Trophoblast cell (in vitro differentiated cells and primary cell): ENCODE measurements around the gene DCTPP1. TPM values are rescaled to one million over a fixed set of nuclear protein-coding genes. Genes with fewer than 3 reads are reported as not detected.
"Not testable (repeated sequence)": the region's sequence is repeated elsewhere in the genome, so short reads cannot be mapped to it uniquely, and the experiment has no call there.

Experiments used
- DNase-seq, 2 donors: peaks; one replicate each; pipeline ENCODE4 v3.0.0-alpha.2; 2016
- H2AFZ ChIP-seq: 2 replicates; pipeline ENCODE4 v1.6.1; 2013; ENCODE audit warnings: low read length, moderate library complexity, mild to moderate bottlenecking; ENCODE audit not compliant: insufficient read depth, poor library complexity
- H2AK5ac ChIP-seq: 2 replicates; pipeline ENCODE4 v1.6.1; 2013; ENCODE audit warnings: mild to moderate bottlenecking, low read length
- H2BK120ac ChIP-seq: 2 replicates; pipeline ENCODE4 v1.6.1; 2013; ENCODE audit warnings: low read length, mild to moderate bottlenecking, moderate library complexity; ENCODE audit not compliant: insufficient read depth, poor library complexity
- H2BK12ac ChIP-seq: 2 replicates; pipeline ENCODE4 v1.6.1; 2013; ENCODE audit warnings: mild to moderate bottlenecking, low read length, moderate library complexity
- H2BK5ac ChIP-seq: 2 replicates; pipeline ENCODE4 v1.6.1; 2013; ENCODE audit warnings: low read length, low read depth, moderate library complexity, mild to moderate bottlenecking; ENCODE audit not compliant: poor library complexity
- H3K14ac ChIP-seq: 2 replicates; pipeline ENCODE4 v1.6.1; 2013; ENCODE audit warnings: mild to moderate bottlenecking, low read length
- H3K18ac ChIP-seq: 2 replicates; pipeline ENCODE4 v1.6.1; 2013; ENCODE audit warnings: mild to moderate bottlenecking, low read length
- H3K23ac ChIP-seq: 2 replicates; pipeline ENCODE4 v1.6.1; 2013; ENCODE audit warnings: low read length
- H3K27ac ChIP-seq: 2 replicates; pipeline ENCODE4 v1.5.1; 2013; ENCODE audit warnings: low read depth, mild to moderate bottlenecking, inconsistent platforms, low read length, moderate library complexity
- H3K27me3 ChIP-seq: 2 replicates; pipeline ENCODE4 v1.6.1; 2013; ENCODE audit warnings: inconsistent platforms, mild to moderate bottlenecking, low read length, moderate library complexity; ENCODE audit not compliant: insufficient read depth
- H3K36me3 ChIP-seq, 2 experiments: 1 replicate in 1 of 2; 2 replicates in 1 of 2; pipeline ENCODE4 v1.6.1; 2013; ENCODE audit warnings: low read length in 2 of 2, mild to moderate bottlenecking in 2 of 2, moderate library complexity in 1 of 2; ENCODE audit not compliant: insufficient read depth in 2 of 2, control insufficient read depth in 1 of 2
- H3K4ac ChIP-seq: 2 replicates; pipeline ENCODE4 v1.6.1; 2013; ENCODE audit warnings: low read depth, mild to moderate bottlenecking, low read length, moderate library complexity
- H3K4me1 ChIP-seq, 2 experiments: 1 replicate in 1 of 2; 2 replicates in 1 of 2; pipeline ENCODE4 v1.6.1; 2013; ENCODE audit warnings: low read length in 2 of 2, mild to moderate bottlenecking in 2 of 2, moderate library complexity in 1 of 2; ENCODE audit not compliant: insufficient read depth in 2 of 2, control insufficient read depth in 1 of 2
- H3K4me2 ChIP-seq: 2 replicates; pipeline ENCODE4 v1.6.1; 2013; ENCODE audit warnings: inconsistent platforms, mild to moderate bottlenecking, low read length, moderate library complexity
- H3K4me3 ChIP-seq: 2 replicates; pipeline ENCODE4 v1.5.1; 2013; ENCODE audit warnings: mild to moderate bottlenecking, low read depth, low read length, inconsistent platforms
- H3K79me1 ChIP-seq: one replicate; pipeline ENCODE4 v1.6.1; 2013; ENCODE audit warnings: low read length
- H3K79me2 ChIP-seq: 2 replicates; pipeline ENCODE4 v1.6.1; 2013; ENCODE audit warnings: low read length, mild to moderate bottlenecking; ENCODE audit not compliant: control insufficient read depth, insufficient read depth, poor library complexity
- H3K9ac ChIP-seq: 2 replicates; pipeline ENCODE4 v1.6.1; 2013; ENCODE audit warnings: mild to moderate bottlenecking, low read length
- H3K9me3 ChIP-seq: 2 replicates; pipeline ENCODE4 v1.6.1; 2013; ENCODE audit warnings: low read depth, mild to moderate bottlenecking, control low read depth, inconsistent platforms, low read length; ENCODE audit not compliant: insufficient read depth
- H4K12ac ChIP-seq: 2 replicates; pipeline ENCODE4 v1.6.1; 2013; ENCODE audit warnings: low read depth, mild to moderate bottlenecking, low read length, moderate library complexity
- H4K8ac ChIP-seq: 2 replicates; pipeline ENCODE4 v1.6.1; 2013; ENCODE audit warnings: low read depth, mild to moderate bottlenecking, low read length, moderate library complexity
- H4K91ac ChIP-seq: one replicate; pipeline ENCODE4 v1.6.1; 2013; ENCODE audit warnings: low read depth, mild to moderate bottlenecking, low read length, moderate library complexity
- WGBS: extraction: QIAGEN DNeasy Blood & Tissue Kit; methylation state at CpG from one replicate; pipeline ENCODE4 v1.1.7; 2013; ENCODE audit warnings: missing lambda C conversion rate; ENCODE audit not compliant: insufficient read length, insufficient coverage; ENCODE audit errors: extremely low coverage; 5-methylcytosine and 5-hydroxymethylcytosine counted together
- polyA plus RNA-seq: library from polyadenylated mRNA; stranded (reverse); fragments of 200-250 nt; gene quantifications from 2 replicates; pipeline ENCODE4 v1.2.3, GENCODE V29; 2013

DCTPP1 gene
- polyA plus RNA-seq: 20.1 and 21.1 TPM in 2 replicates

GRCh38 chr16:30429678-30430427 lies at the start of gene DCTPP1:
Gene DCTPP1 (minus strand): TSS chr16:30430030. CDS start chr16:30429980, 50 bp downstream.
- Histone ChIP-seq H4K12ac (peak within 1 kb of the TSS; percentile 85), H3K4me1 (peaks cover 8 to 13% of the 10 kb centered on the region in 2 experiments), H3K79me1 (peaks cover 3% of the 10 kb centered on the region), H3K9me3 (no peaks in the 10 kb centered on the region), H3K9ac (peak within 1 kb of the TSS; percentile 49), H2BK12ac (no peak within 1 kb of the TSS), H3K79me2 (peaks cover 3% of the 10 kb centered on the region), H2BK120ac (no peak within 1 kb of the TSS), H2AK5ac (peak within 1 kb of the TSS; percentile 13), H3K4ac (peak within 1 kb of the TSS; percentile 34), H3K14ac (peak within 1 kb of the TSS; percentile 16), H3K4me3 (peak within 1 kb of the TSS; percentile 92), H3K27ac (no peak within 1 kb of the TSS), H4K8ac (peak within 1 kb of the TSS; percentile 86), H2BK5ac (no peak within 1 kb of the TSS), H2AFZ (peak within 1 kb of the TSS; percentile 93), H3K4me2 (peak within 1 kb of the TSS; percentile 67), H3K27me3 (no peaks in the 10 kb centered on the region), H3K18ac (peak within 1 kb of the TSS; percentile 51), H3K36me3 (peaks cover 5 to 8% of the 10 kb centered on the region in 2 experiments), H4K91ac (peak within 1 kb of the TSS; percentile 51), H3K23ac (no peak within 1 kb of the TSS)
- DNase-seq: peak; percentile 99 to 100
- WGBS: no CpG with 5 or more reads among the region's 49 CpGs

GRCh38 chr16:30478766-30479478 lies 49.1 kb upstream of the DCTPP1 start:
- H2BK120ac ChIP-seq: no peak overlapping the region
- no peak overlapping the region for H3K14ac ChIP-seq
- no peak overlapping the region for H4K8ac ChIP-seq
- no peaks in the 10 kb centered on the region for H3K9me3 ChIP-seq
- DNase-seq: no peak
- no peak overlapping the region for H4K12ac ChIP-seq
- no peak overlapping the region for H3K4me3 ChIP-seq
- H3K4me2 ChIP-seq: no peak overlapping the region
- no peaks in the 10 kb centered on the region for H3K36me3 ChIP-seq
- no peak overlapping the region for H2BK5ac ChIP-seq
- H4K91ac ChIP-seq: no peak overlapping the region
- H3K27ac ChIP-seq: no peak overlapping the region
- no peak overlapping the region for H3K18ac ChIP-seq
- WGBS: no CpG with 5 or more reads among the region's 12 CpGs
- H3K9ac ChIP-seq: no peak overlapping the region
- H3K79me2 ChIP-seq: no peaks in the 10 kb centered on the region
- H2AFZ ChIP-seq: no peak overlapping the region
- no peaks in the 10 kb centered on the region for H3K27me3 ChIP-seq
- H3K4me1 ChIP-seq: no peaks in the 10 kb centered on the region
- no peaks in the 10 kb centered on the region for H3K79me1 ChIP-seq
- H3K4ac ChIP-seq: no peak overlapping the region
- H3K23ac ChIP-seq: no peak overlapping the region
- H2BK12ac ChIP-seq: no peak overlapping the region
- H2AK5ac ChIP-seq: no peak overlapping the region

GRCh38 chr16:30477773-30478172 lies 47.9 kb upstream of the DCTPP1 start:
- H3K79me2 ChIP-seq, H3K27ac ChIP-seq, H2BK12ac ChIP-seq, H2BK5ac ChIP-seq, H3K27me3 ChIP-seq, H3K4me3 ChIP-seq, H4K8ac ChIP-seq, H3K36me3 ChIP-seq, H3K4me2 ChIP-seq, H3K23ac ChIP-seq, H3K4me1 ChIP-seq, H4K91ac ChIP-seq, H3K14ac ChIP-seq, DNase-seq, H2BK120ac ChIP-seq, H3K4ac ChIP-seq, H3K9me3 ChIP-seq, H3K79me1 ChIP-seq, H2AFZ ChIP-seq, H4K12ac ChIP-seq, H2AK5ac ChIP-seq, H3K9ac ChIP-seq, H3K18ac ChIP-seq: not testable (repeated sequence)
- WGBS: no CpG with 5 or more reads among the region's 3 CpGs

- no CpG with 5 or more reads among the region's 3 CpGs for whole genome bisulfite sequencing
Measured at GRCh38 chr16:30476991-30477390, 47.2 kb upstream of the DCTPP1 start.

More at GRCh38 chr16:30476991-30477390, 47.2 kb upstream of the DCTPP1 start:
- H2AFZ ChIP-seq: no peak overlapping the region
- H2BK120ac ChIP-seq: no peak overlapping the region
- H3K79me1 ChIP-seq: no peaks in the 10 kb centered on the region
- H3K36me3 ChIP-seq: no peaks in the 10 kb centered on the region
- H3K18ac ChIP-seq: no peak overlapping the region
- no peak overlapping the region for H4K8ac ChIP-seq
- no peak overlapping the region for H2AK5ac ChIP-seq
- H3K4me1 ChIP-seq: no peaks in the 10 kb centered on the region
- no peak overlapping the region for H2BK5ac ChIP-seq
- H2BK12ac ChIP-seq: no peak overlapping the region
- no peaks in the 10 kb centered on the region for H3K9me3 ChIP-seq
- H3K4me2 ChIP-seq: no peak overlapping the region
- no peak overlapping the region for H3K9ac ChIP-seq
- no peak overlapping the region for H4K12ac ChIP-seq
- no peak overlapping the region for H3K4ac ChIP-seq
- H3K4me3 ChIP-seq: no peak overlapping the region
- no peak for DNase-seq
- no peaks in the 10 kb centered on the region for H3K27me3 ChIP-seq
- H3K79me2 ChIP-seq: no peaks in the 10 kb centered on the region
- H3K23ac ChIP-seq: no peak overlapping the region
- H3K27ac ChIP-seq: no peak overlapping the region
- no peak overlapping the region for H4K91ac ChIP-seq
- H3K14ac ChIP-seq: no peak overlapping the region
